Naive thymus-derived CD4-positive, alpha-beta T cell (primary cell): ENCODE data around the gene SPIB. TPM values are rescaled to one million over a fixed set of nuclear protein-coding genes. Genes with fewer than 3 reads are reported as not detected.

ENCODE experiments used
- ATAC-seq: fragments of 150-1000 bp; cut with Tn5 transposase; 2 replicates; pipeline ENCODE4 v1.10.0; 2021; ENCODE audit warnings: mild to moderate bottlenecking, moderate library complexity
- CTCF ChIA-PET: fragments of 350-600 bp; sonication (Branson Sonifier 250); formaldehyde crosslinking; loops from one replicate; lab custom pipeline; 2021; ENCODE audit warnings: antibody characterized with exemption; lab: Charles Lee
- POLR2A ChIA-PET: fragments of 350-600 bp; sonication (Branson Sonifier 250); formaldehyde crosslinking; loops from one replicate; lab custom pipeline; 2021; ENCODE audit warnings: antibody characterized with exemption, inconsistent platforms; lab: Charles Lee
- DNase-seq, 9 donors: peaks; one replicate each; pipeline versions ENCODE4 v3.0.0 to v3.0.0-alpha.2; 2020 to 2022; ENCODE audit warnings: mixed read lengths in 1 of 9
- H3K27ac ChIP-seq: one replicate; pipeline ENCODE4 v1.7.0; 2013; ENCODE audit warnings: mild to moderate bottlenecking, low read depth, low read length, moderate library complexity
- H3K27me3 ChIP-seq, 2 donors: one replicate each; pipeline ENCODE4 v1.7.0; 2013; ENCODE audit warnings: low read length in 2 of 2, mild to moderate bottlenecking in 2 of 2, moderate library complexity in 2 of 2; ENCODE audit not compliant: control insufficient read depth in 2 of 2, insufficient read depth in 2 of 2
- H3K36me3 ChIP-seq, 3 experiments: 1 replicate in 2 of 3; 2 replicates in 1 of 3; pipeline ENCODE4 v1.7.0; 2013; ENCODE audit warnings: low read length in 3 of 3, mild to moderate bottlenecking in 3 of 3, moderate library complexity in 1 of 3; ENCODE audit not compliant: insufficient read depth in 3 of 3, control insufficient read depth in 2 of 3
- H3K4me1 ChIP-seq, 2 donors: one replicate each; pipeline ENCODE4 v1.7.0; 2013; ENCODE audit warnings: low read length in 2 of 2, mild to moderate bottlenecking in 2 of 2, moderate library complexity in 1 of 2; ENCODE audit not compliant: control insufficient read depth in 2 of 2, insufficient read depth in 2 of 2
- H3K4me3 ChIP-seq: 2 replicates; pipeline ENCODE4 v1.7.0; 2013; ENCODE audit warnings: mild to moderate bottlenecking, low read length
- H3K9me3 ChIP-seq, 3 experiments: 1 replicate in 2 of 3; 2 replicates in 1 of 3; pipeline ENCODE4 v1.7.0; 2013; ENCODE audit warnings: low read length in 3 of 3; ENCODE audit not compliant: control insufficient read depth in 2 of 3
- H3K27ac Mint-ChIP-seq, 9 donors: one replicate each; pipeline ENCODE4 v1.8.0; 2020 to 2022; ENCODE audit warnings: mixed read lengths in 9 of 9, mild to moderate bottlenecking in 8 of 9, moderate library complexity in 5 of 9, inconsistent platforms in 2 of 9
- H3K27me3 Mint-ChIP-seq, 5 donors: one replicate each; pipeline ENCODE4 v1.8.0; 2021 to 2022; ENCODE audit warnings: mixed read lengths in 5 of 5, mild to moderate bottlenecking in 1 of 5
- H3K36me3 Mint-ChIP-seq, 5 donors: one replicate each; pipeline ENCODE4 v1.8.0; 2020 to 2022; ENCODE audit warnings: mixed read lengths in 5 of 5, mild to moderate bottlenecking in 3 of 5, inconsistent platforms in 1 of 5
- H3K4me1 Mint-ChIP-seq, 7 donors: one replicate each; pipeline ENCODE4 v1.8.0; 2020 to 2022; ENCODE audit warnings: mixed read lengths in 7 of 7, mild to moderate bottlenecking in 3 of 7, inconsistent platforms in 1 of 7
- H3K4me3 Mint-ChIP-seq, 10 donors: one replicate each; pipeline ENCODE4 v1.8.0; 2020 to 2022; ENCODE audit warnings: mild to moderate bottlenecking in 10 of 10, mixed read lengths in 10 of 10, moderate library complexity in 6 of 10, inconsistent platforms in 2 of 10
- H3K9me3 Mint-ChIP-seq, 11 donors: one replicate each; pipeline ENCODE4 v1.8.0; 2020 to 2022; ENCODE audit warnings: mixed read lengths in 11 of 11, mild to moderate bottlenecking in 4 of 11, inconsistent platforms in 1 of 11, moderate library complexity in 1 of 11
- intact Hi-C, 2 donors: fragments of 100-400 bp; cut with micrococcal nuclease; formaldehyde crosslinking; loops; one replicate each; pipeline ENCODE4 v1.15.1; 2023
- polyA plus RNA-seq, 2 donors: library from polyadenylated mRNA; unstranded; fragments of 300-500 nt; fragmentation: Illumina TruSeq; gene quantifications; one replicate each; pipeline ENCODE4 v1.2.3, GENCODE V29; 2021
- total RNA-seq, 6 experiments: library from RNA in 5 of 6; stranded (reverse) in 5 of 6; gene quantifications; 1 replicate in 5 of 6; 2 replicates in 1 of 6; pipeline ENCODE4 v1.2.3 and lab custom pipeline; 2021 to 2026

SPIB gene
- total and polyA plus RNA-seq, 7 experiments from 2014 or later, result 0.19 to 7.5 (median 0.94) TPM

DNA sequence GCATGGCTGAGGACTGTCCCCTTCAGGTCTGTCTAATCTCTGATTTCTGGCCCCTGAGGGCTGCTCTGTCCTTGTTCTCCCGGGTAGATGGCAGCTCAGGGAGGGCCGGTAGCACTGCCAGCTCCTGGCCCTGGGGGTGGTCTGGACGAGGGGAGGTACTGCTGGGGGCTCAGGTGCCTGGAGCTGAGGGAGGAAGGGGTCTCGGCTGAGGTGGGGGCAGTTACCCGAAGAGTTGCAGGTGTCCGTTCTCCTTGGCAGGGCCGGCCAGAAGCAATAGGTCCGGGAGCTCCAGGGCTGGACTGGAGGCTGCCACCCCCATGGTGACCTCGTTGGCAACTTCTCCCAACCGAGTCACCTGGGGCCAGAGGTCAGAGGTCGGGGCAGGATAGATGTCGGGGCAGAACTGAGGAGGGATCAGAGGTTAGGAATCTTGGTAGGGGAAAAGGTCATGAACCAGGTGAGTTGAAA is 56.4 kb downstream of the SPIB start:
- no peak overlapping the region for H3K27ac ChIP-seq
- ATAC-seq, result no peak

DNA sequence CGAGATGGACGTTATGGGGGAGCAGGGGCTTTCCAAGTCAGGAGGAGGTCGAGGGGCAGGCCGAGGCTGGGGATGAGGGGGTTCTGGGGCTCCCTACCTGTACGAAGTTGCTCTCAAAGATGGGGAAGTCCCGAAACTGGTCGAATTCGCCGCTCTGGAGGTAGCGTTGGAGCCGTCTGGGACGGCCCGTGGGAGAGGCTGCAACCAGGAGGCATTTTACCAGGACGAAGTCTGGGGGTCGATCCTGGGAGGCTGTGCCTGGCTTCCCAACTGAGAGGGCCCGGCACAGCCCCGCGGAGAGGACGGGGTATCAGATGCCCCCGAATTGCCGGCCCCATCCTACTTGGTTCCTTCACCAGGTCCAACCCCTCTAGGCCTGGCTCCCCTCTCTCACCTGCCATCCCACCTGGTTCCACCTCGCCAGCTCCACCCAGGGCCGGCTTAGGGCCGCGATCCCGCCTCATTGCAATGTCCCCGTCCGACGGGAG is 57.0 kb downstream of the SPIB start:
- ATAC-seq, result no peak

More for the DNA sequence above, 56.4 kb downstream of the SPIB start:
- H3K4me3 Mint-ChIP-seq, result peak overlapping the region; percentile 41 to 99 (median 79)
- intact Hi-C loops, result no loop called here
- peaks cover 21 to 29% (median 27%) of the 10 kb centered on the region in 7 donors for H3K4me1 Mint-ChIP-seq
- ChIA-PET CTCF (no interaction called here), POLR2A (interaction anchor here (1.0 kb wide), 1 partner anchor 36 kb away, joined by 5 read pairs; the partner anchor contains the start of gene JOSD2)
- H3K27ac Mint-ChIP-seq, result peak overlapping the region; percentile 53 to 97 (median 95)
- Histone ChIP-seq H3K9me3 (no peaks in the 10 kb centered on the region), H3K27me3 (no peaks in the 10 kb centered on the region), H3K36me3 (peaks cover 0 to 27% (median 0%) of the 10 kb centered on the region in 3 experiments), H3K4me1 (peaks cover 14 to 19% of the 10 kb centered on the region in 2 donors), H3K4me3 (no peak overlapping the region)
- no peak for DNase-seq
- peaks cover 3 to 11% (median 8%) of the 10 kb centered on the region in 5 donors for H3K36me3 Mint-ChIP-seq
- no peaks in the 10 kb centered on the region for H3K27me3 Mint-ChIP-seq
- peaks cover 0 to 10% (median 0%) of the 10 kb centered on the region in 11 donors for H3K9me3 Mint-ChIP-seq

DNA sequence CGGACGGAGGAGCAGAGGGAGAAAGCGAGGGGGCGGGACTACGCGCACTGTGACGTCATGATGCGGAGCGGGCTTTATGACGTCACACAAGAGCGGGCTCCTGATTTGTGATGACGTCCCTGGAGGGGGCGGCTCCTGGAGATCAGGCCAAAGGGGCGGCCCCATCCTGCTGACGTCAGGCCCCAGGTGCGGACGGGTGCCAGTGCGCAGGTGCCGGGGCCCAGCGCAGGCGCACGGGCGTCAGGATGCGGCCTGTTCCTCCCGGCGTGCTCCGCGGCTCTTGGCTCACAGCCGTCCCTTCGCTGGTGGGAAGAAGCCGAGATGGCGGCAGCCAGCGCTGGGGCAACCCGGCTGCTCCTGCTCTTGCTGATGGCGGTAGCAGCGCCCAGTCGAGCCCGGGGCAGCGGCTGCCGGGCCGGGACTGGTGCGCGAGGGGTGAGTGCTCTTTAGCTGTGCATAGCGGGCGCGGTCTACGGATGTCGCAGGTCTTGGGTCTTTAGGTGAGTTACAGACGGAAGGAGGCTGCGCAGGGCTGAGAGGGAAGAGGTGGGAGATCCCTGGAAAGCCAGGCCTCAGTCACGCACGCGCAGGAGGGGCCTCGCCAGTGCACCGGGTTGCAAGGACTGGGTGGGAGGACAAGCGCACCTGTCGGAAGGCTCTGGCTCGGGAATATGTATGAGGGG is 57.6 kb downstream of the SPIB start, which contains the start of the genes EMC10 and GARIN5A:
TSS of gene EMC10 (plus strand) at position 284 of the 683 bp plus-strand sequence. CDS start at position 322, 38 bp downstream.
TSS of gene GARIN5A (minus strand) at position 625 of the 683 bp plus-strand sequence. CDS start at position 165, 460 bp downstream.
- Mint-ChIP-seq H3K36me3 (peaks cover 3 to 11% (median 8%) of the 10 kb centered on the region in 5 donors), H3K27ac (peak within 1 kb of the TSS; percentile 88 to 98 (median 96)), H3K4me1 (peaks cover 21 to 36% (median 27%) of the 10 kb centered on the region in 7 donors), H3K4me3 (peak within 1 kb of the TSS; percentile 94 to 99 (median 98)), H3K9me3 (peaks cover 0 to 13% (median 0%) of the 10 kb centered on the region in 11 donors), H3K27me3 (no peaks in the 10 kb centered on the region)
- no peaks in the 10 kb centered on the region for H3K9me3 ChIP-seq
- peaks cover 14 to 19% of the 10 kb centered on the region in 2 donors for H3K4me1 ChIP-seq
- DNase-seq (peak; percentile 92 to 96 (median 95)), ATAC-seq (peak; percentile 97)
- peak within 1 kb of the TSS; percentile 96 for H3K27ac ChIP-seq
- CTCF ChIA-PET, result no interaction called here
- intact Hi-C loops, result loop anchor here (1.0 kb wide), 9 partner anchors 35 to 451 kb away; partner anchors contain the start of genes JOSD2 (in 2 of the 2), KCNC3 (in 1 of the 2), NR1H2 (in 1 of the 2) and POLD1 (in 1 of the 2)
- H3K4me3 ChIP-seq, result peak within 1 kb of the TSS; percentile 96
- H3K27me3 ChIP-seq, result no peaks in the 10 kb centered on the region
- peaks cover 0 to 40% (median 0%) of the 10 kb centered on the region in 3 experiments for H3K36me3 ChIP-seq
- POLR2A ChIA-PET, result interaction anchor here (0.6 to 0.8 kb wide), 2 partner anchors 34 kb away, joined by 3 read pairs; partner anchors contain the start of gene JOSD2

More for the DNA sequence above, 57.0 kb downstream of the SPIB start:
- Mint-ChIP-seq H3K27ac (peak overlapping the region; percentile 88 to 98 (median 96)), H3K27me3 (no peaks in the 10 kb centered on the region), H3K4me3 (peak overlapping the region; percentile 94 to 99 (median 98)), H3K9me3 (peaks cover 0 to 10% (median 0%) of the 10 kb centered on the region in 11 donors), H3K4me1 (peaks cover 21 to 31% (median 27%) of the 10 kb centered on the region in 7 donors), H3K36me3 (peaks cover 3 to 11% (median 8%) of the 10 kb centered on the region in 5 donors)
- ChIA-PET CTCF (no interaction called here), POLR2A (interaction anchor here (0.6 kb wide), 1 partner anchor 35 kb away, joined by 3 read pairs; the partner anchor contains the start of gene JOSD2)
- intact Hi-C loops, result loop anchor here (1.0 kb wide), 9 partner anchors 36 to 450 kb away; partner anchors contain the start of genes JOSD2 (in 2 of the 2), KCNC3 (in 1 of the 2), NR1H2 (in 1 of the 2) and POLD1 (in 1 of the 2)
- Histone ChIP-seq H3K4me1 (peaks cover 14 to 19% of the 10 kb centered on the region in 2 donors), H3K9me3 (no peaks in the 10 kb centered on the region), H3K27me3 (no peaks in the 10 kb centered on the region), H3K27ac (peak overlapping the region; percentile 16), H3K4me3 (peak overlapping the region; percentile 96), H3K36me3 (peaks cover 0 to 34% (median 0%) of the 10 kb centered on the region in 3 experiments)
- DNase-seq, result peak in 1 of 9 donors; percentile 6

DNA sequence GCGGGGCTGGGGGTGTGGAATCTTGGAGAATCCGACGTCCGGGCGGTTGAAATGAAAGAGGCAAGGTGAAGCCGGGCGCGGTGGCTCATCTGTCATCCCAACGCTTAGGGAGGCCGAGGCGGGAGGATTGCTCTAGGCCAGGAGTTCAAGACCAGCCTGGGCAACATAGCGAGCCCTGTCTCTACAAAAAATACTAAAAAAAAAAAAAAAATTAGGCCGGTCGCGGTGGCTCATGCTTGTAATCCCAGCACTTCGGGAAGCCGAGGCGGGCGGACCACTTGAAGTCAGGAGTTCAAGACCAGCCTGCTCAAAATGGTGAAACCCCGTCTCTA is 58.1 kb downstream of the SPIB start:
- DNase-seq (no peak), ATAC-seq (no peak)
- POLR2A ChIA-PET, result interaction anchor here (0.5 to 0.8 kb wide), 4 partner anchors 33 to 120 kb away, joined by 3 read pairs; no protein-coding TSS in a partner anchor
- Histone ChIP-seq H3K4me3 (peak overlapping the region; percentile 96), H3K4me1 (peaks cover 14 to 19% of the 10 kb centered on the region in 2 donors), H3K36me3 (peaks cover 0 to 45% (median 0%) of the 10 kb centered on the region in 3 experiments), H3K9me3 (no peaks in the 10 kb centered on the region), H3K27me3 (no peaks in the 10 kb centered on the region), H3K27ac (peak overlapping the region; percentile 96)
- H3K4me3 Mint-ChIP-seq, result peak overlapping the region; percentile 94 to 99 (median 98)
- H3K36me3 Mint-ChIP-seq, result peaks cover 3 to 11% (median 8%) of the 10 kb centered on the region in 5 donors
- peak overlapping the region; percentile 88 to 98 (median 96) for H3K27ac Mint-ChIP-seq
- H3K27me3 Mint-ChIP-seq, result no peaks in the 10 kb centered on the region
- peaks cover 21 to 36% (median 27%) of the 10 kb centered on the region in 7 donors for H3K4me1 Mint-ChIP-seq
- CTCF ChIA-PET, result no interaction called here
- intact Hi-C loops, result loop anchor here (1.0 kb wide), 9 partner anchors 34 to 452 kb away; partner anchors contain the start of genes JOSD2 (in 2 of the 2), KCNC3 (in 1 of the 2), NR1H2 (in 1 of the 2) and POLD1 (in 1 of the 2)
- peaks cover 0 to 13% (median 0%) of the 10 kb centered on the region in 11 donors for H3K9me3 Mint-ChIP-seq

DNA sequence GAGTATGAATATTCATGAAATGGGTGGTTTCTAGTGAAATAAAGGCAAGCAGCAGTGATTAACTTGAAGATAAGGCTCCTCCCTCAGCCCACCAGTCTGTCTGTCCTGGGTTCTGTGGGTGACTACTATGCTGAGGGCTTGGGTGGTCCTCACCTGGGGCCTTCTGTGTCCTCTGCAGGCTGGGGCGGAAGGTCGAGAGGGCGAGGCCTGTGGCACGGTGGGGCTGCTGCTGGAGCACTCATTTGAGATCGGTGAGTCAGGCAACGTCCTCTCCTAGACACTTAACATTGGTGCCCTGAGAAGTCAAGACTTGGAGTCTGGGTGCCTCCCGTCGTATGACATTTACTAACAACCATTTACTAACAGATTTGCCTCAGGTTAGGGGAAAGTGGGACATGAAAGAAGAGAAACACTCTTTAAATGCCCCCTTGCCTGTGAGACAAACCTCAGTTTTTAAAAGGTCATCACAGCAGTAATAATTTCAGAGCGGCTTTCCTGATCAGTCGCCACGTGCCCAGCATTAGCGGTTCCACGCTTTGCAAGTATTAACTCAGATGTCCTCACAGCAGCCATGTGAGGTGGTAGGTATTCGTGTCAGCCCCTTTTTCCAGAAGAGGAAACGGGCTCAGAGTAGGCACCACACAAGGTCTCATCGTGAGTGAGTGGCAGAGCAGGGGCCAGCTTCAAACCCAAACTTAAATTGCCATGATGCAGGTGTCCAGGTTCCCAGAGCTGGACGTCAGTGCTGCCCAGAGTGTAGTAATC is 59.2 kb downstream of the SPIB start:
- Histone ChIP-seq H3K36me3 (peaks cover 0 to 54% (median 0%) of the 10 kb centered on the region in 3 experiments), H3K4me3 (peak overlapping the region; percentile 96), H3K4me1 (peaks cover 14 to 19% of the 10 kb centered on the region in 2 donors), H3K27me3 (no peaks in the 10 kb centered on the region), H3K9me3 (no peaks in the 10 kb centered on the region), H3K27ac (peak overlapping the region; percentile 96)
- ChIA-PET CTCF (no interaction called here), POLR2A (interaction anchor here (0.5 to 1.2 kb wide), 4 partner anchors 12 to 102 kb away, joined by 3 to 7 read pairs (median 4); partner anchors contain the start of genes JOSD2 and NR1H2)
- H3K36me3 Mint-ChIP-seq, result peaks cover 3 to 15% (median 8%) of the 10 kb centered on the region in 5 donors
- H3K4me3 Mint-ChIP-seq, result peak overlapping the region; percentile 94 to 99 (median 98)
- intact Hi-C loops, result no loop called here
- ATAC-seq (no peak), DNase-seq (no peak)
- peaks cover 21 to 37% (median 27%) of the 10 kb centered on the region in 7 donors for H3K4me1 Mint-ChIP-seq
- H3K9me3 Mint-ChIP-seq, result peaks cover 0 to 13% (median 0%) of the 10 kb centered on the region in 11 donors
- no peaks in the 10 kb centered on the region for H3K27me3 Mint-ChIP-seq
- H3K27ac Mint-ChIP-seq, result peak overlapping the region; percentile 49 to 98 (median 95)
